ENCODE data around the gene MFSD6.

MFSD6 gene

GRCh38 chr2:190550137-190550536 lies 142.0 kb downstream of the MFSD6 start:
- TF ChIP-seq CTCF (IDR thresholded peaks at IDR 0.05; ENCODE audit: borderline replicate concordance, control extremely low read depth, extremely low read depth, insufficient read depth, missing control alignments), result no peak
- no peak for DNase-seq (ENCODE audit: low spot score)
- in situ Hi-C loops (cut with MboI; ENCODE audit: low sequenced_read_pairs, unreplicated experiment), result no loop called here
